Adrenal gland (tissue), 5 donors: Measurements from ENCODE around the gene ABL1.

Source experiments
- POLR2A ChIP-seq, 2 donors: fragments of 450-650 bp; IDR thresholded peaks; one replicate each; pipeline ENCODE4 v1.6.1; 2017; ENCODE audit warnings: antibody characterized with exemption in 2 of 2, mild to moderate bottlenecking in 2 of 2, moderate library complexity in 1 of 2
- TF ChIP-seq, protein P1 (sequence below), 6 experiments: fragments of 450-650 bp in 4 of 6; fragments of 200-600 bp in 2 of 6; sonication (generic) in 1 of 6; IDR thresholded peaks; 1 replicate in 5 of 6; 2 replicates in 1 of 6; pipeline versions ENCODE4 v1.5.1 to v1.8.0; 2016 to 2021; ENCODE audit warnings: antibody characterized with exemption in 6 of 6, mild to moderate bottlenecking in 2 of 6, moderate library complexity in 1 of 6
- donor health status: DM: no; HTN: no; CAD: no.

DNA sequence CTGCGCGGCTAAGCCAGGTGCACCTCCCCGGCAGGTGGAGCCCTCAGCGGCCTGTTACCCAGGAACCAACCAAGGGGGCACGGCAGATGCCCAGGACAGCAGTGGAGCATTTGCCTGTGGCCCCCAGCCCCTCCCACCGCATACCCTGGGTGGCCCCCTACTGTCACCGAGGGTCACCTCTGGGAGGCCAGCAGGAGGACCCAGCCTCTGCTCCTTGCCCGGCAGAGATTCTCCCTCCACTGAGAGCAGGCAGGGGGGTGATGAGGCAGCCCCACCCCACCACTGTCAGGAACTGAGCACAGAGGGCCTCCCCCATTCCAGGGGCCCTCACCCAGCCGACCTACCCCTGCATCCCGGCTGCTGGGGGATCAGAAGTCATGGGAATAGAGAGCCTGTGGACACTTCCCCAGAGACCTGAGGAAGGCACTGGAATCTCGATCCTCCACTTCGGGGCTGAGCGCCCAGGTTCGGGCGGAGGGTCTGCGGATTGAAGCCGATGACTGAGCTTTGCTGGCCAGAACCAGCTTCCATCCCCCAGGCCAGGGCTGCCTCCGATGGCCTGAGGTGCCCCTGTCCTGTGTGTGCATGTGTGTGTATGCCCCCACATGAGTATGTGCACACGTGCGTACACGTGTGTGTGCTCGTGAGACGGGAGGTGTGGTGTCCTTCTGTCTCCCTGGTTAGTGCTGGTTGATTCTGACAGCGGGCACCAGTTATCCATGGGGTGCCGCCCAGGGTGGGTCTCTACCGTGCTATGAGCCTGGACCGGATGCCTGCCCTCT is 61.4 kb downstream of the ABL1 start, which contains the start of gene QRFP:
- TF ChIP-seq, protein P1, sequence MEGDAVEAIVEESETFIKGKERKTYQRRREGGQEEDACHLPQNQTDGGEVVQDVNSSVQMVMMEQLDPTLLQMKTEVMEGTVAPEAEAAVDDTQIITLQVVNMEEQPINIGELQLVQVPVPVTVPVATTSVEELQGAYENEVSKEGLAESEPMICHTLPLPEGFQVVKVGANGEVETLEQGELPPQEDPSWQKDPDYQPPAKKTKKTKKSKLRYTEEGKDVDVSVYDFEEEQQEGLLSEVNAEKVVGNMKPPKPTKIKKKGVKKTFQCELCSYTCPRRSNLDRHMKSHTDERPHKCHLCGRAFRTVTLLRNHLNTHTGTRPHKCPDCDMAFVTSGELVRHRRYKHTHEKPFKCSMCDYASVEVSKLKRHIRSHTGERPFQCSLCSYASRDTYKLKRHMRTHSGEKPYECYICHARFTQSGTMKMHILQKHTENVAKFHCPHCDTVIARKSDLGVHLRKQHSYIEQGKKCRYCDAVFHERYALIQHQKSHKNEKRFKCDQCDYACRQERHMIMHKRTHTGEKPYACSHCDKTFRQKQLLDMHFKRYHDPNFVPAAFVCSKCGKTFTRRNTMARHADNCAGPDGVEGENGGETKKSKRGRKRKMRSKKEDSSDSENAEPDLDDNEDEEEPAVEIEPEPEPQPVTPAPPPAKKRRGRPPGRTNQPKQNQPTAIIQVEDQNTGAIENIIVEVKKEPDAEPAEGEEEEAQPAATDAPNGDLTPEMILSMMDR (IDR thresholded peaks at IDR 0.05): no peak
- TF ChIP-seq POLR2A (IDR thresholded peaks at IDR 0.05): no peak
